Measurements from ENCODE around the gene CANT1. TPM values are rescaled to one million over a fixed set of nuclear protein-coding genes. Genes with fewer than 3 reads are reported as not detected.

CANT1 gene
- total RNA-seq, 1 donor from 2014 or later = 72.1 TPM

- no peak for FAIRE-seq
- H3K27me3 Mint-ChIP-seq (ENCODE audit: low read depth, unreplicated experiment) = peaks cover 11% of the 10 kb centered on the region
- Histone ChIP-seq H3K79me2 (ENCODE audit: insufficient read depth, low read length) (no peaks in the 10 kb centered on the region), H3K36me3 (ENCODE audit: insufficient read depth, low read length) (no peaks in the 10 kb centered on the region), H3K27me3 (ENCODE audit: insufficient read depth, low read length) (no peaks in the 10 kb centered on the region), H3K4me2 (ENCODE audit: low read length) (no peak overlapping the region), H3K4me1 (ENCODE audit: insufficient read depth, low read length) (peaks cover 15% of the 10 kb centered on the region), H3K27ac (ENCODE audit: low read depth, low read length) (no peak overlapping the region), H3K9ac (ENCODE audit: low read length) (no peak overlapping the region), H3K4me3 (ENCODE audit: insufficient read depth, low read depth, low read length) (no peak overlapping the region), H2AFZ (ENCODE audit: low read depth, low read length) (no peak overlapping the region), H3K9me3 (ENCODE audit: insufficient read depth, low read depth, low read length) (peaks cover under 1% of the 10 kb centered on the region), H4K20me1 (ENCODE audit: insufficient read depth, low read length) (no peaks in the 10 kb centered on the region)
- H3K4me3 Mint-ChIP-seq (ENCODE audit: unreplicated experiment) = no peak overlapping the region
- peak overlapping the region; percentile 12 for H3K27ac Mint-ChIP-seq (ENCODE audit: unreplicated experiment)
- peaks cover 7% of the 10 kb centered on the region for H3K4me1 Mint-ChIP-seq (ENCODE audit: low read depth, unreplicated experiment)
- peaks cover 1% of the 10 kb centered on the region for H3K9me3 Mint-ChIP-seq (ENCODE audit: unreplicated experiment)
- no peak for TF ChIP-seq EZH2 (IDR thresholded peaks at IDR 0.05; ENCODE audit: insufficient read depth, low read length)
- TF ChIP-seq CTCF (IDR thresholded peaks at IDR 0.05; ENCODE audit: insufficient read depth, low read depth, low read length) = no peak
- H3K36me3 Mint-ChIP-seq (ENCODE audit: low read depth, unreplicated experiment) = no peaks in the 10 kb centered on the region
- DNase-seq (ENCODE audit: low read depth) = no peak
Observed at GRCh38 chr17:78944956-78945355, 64.6 kb downstream of the CANT1 start.

- no peaks in the 10 kb centered on the region for H4K20me1 ChIP-seq (ENCODE audit: insufficient read depth, low read length)
- no peaks in the 10 kb centered on the region for H3K9me3 ChIP-seq (ENCODE audit: insufficient read depth, low read depth, low read length)
- no peaks in the 10 kb centered on the region for H3K27me3 ChIP-seq (ENCODE audit: insufficient read depth, low read length)
- Mint-ChIP-seq H3K9me3 (ENCODE audit: unreplicated experiment) (no peaks in the 10 kb centered on the region), H3K27me3 (ENCODE audit: low read depth, unreplicated experiment) (peaks cover 11% of the 10 kb centered on the region), H3K4me3 (ENCODE audit: unreplicated experiment) (no peak overlapping the region), H3K4me1 (ENCODE audit: low read depth, unreplicated experiment) (peaks cover 11% of the 10 kb centered on the region), H3K27ac (ENCODE audit: unreplicated experiment) (no peak overlapping the region), H3K36me3 (ENCODE audit: low read depth, unreplicated experiment) (no peaks in the 10 kb centered on the region)
- no peak overlapping the region for H3K27ac ChIP-seq (ENCODE audit: low read depth, low read length)
- no peaks in the 10 kb centered on the region for H3K36me3 ChIP-seq (ENCODE audit: insufficient read depth, low read length)
- H2AFZ ChIP-seq (ENCODE audit: low read depth, low read length) = no peak overlapping the region
- H3K9ac ChIP-seq (ENCODE audit: low read length) = no peak overlapping the region
- H3K4me2 ChIP-seq (ENCODE audit: low read length) = no peak overlapping the region
- H3K4me3 ChIP-seq (ENCODE audit: insufficient read depth, low read depth, low read length) = no peak overlapping the region
- no peaks in the 10 kb centered on the region for H3K79me2 ChIP-seq (ENCODE audit: insufficient read depth, low read length)
- peaks cover 23% of the 10 kb centered on the region for H3K4me1 ChIP-seq (ENCODE audit: insufficient read depth, low read length)
- no peak for FAIRE-seq
- no peak for DNase-seq (ENCODE audit: low read depth)
- TF ChIP-seq EZH2 (IDR thresholded peaks at IDR 0.05; ENCODE audit: insufficient read depth, low read length) (no peak), CTCF (IDR thresholded peaks at IDR 0.05; ENCODE audit: insufficient read depth, low read depth, low read length) (no peak)
Observed at GRCh38 chr17:78944026-78944425, 65.5 kb downstream of the CANT1 start.

Other genes starting within 250 kb of the CANT1 start
- gene CYTH1, start 227.5 kb downstream of the CANT1 start, total RNA-seq = 22.4 and 25.0 TPM in 2 replicates
- 48.1 and 51.0 TPM in 2 replicates for gene USP36, start 168.9 kb downstream of the CANT1 start, total RNA-seq
- 1.3 and 1.6 TPM in 2 replicates for gene CEP295NL, start 106.6 kb downstream of the CANT1 start, total RNA-seq
- 184 and 187 TPM in 2 replicates for gene TIMP2, start 84.4 kb downstream of the CANT1 start, total RNA-seq
- gene LGALS3BP, start 29.8 kb downstream of the CANT1 start, total RNA-seq = 495 and 654 TPM in 2 replicates
- gene C1QTNF1, start 14.4 kb upstream of the CANT1 start, total RNA-seq = 1.8 and 2.2 TPM in 2 replicates
- 11.5 and 11.6 TPM in 2 replicates for gene ENGASE, start 65.1 kb upstream of the CANT1 start, total RNA-seq

Data from astrocyte (in vitro differentiated cells and primary cell).